ENCODE results near the gene GAL.
A peak's percentile ranks its signal among the peaks of the same experiment; 100 is the strongest.

The GAL gene

GRCh38 chr11:68659158-68659921 is 25.0 kb upstream of the GAL start:
- DNase-seq, result peak; percentile 98

GRCh38 chr11:68660066-68660810 is 24.1 kb upstream of the GAL start:
- no peak for DNase-seq

GRCh38 chr11:68661014-68661413 is 23.3 kb upstream of the GAL start:
- DNase-seq, result no peak

DNA sequence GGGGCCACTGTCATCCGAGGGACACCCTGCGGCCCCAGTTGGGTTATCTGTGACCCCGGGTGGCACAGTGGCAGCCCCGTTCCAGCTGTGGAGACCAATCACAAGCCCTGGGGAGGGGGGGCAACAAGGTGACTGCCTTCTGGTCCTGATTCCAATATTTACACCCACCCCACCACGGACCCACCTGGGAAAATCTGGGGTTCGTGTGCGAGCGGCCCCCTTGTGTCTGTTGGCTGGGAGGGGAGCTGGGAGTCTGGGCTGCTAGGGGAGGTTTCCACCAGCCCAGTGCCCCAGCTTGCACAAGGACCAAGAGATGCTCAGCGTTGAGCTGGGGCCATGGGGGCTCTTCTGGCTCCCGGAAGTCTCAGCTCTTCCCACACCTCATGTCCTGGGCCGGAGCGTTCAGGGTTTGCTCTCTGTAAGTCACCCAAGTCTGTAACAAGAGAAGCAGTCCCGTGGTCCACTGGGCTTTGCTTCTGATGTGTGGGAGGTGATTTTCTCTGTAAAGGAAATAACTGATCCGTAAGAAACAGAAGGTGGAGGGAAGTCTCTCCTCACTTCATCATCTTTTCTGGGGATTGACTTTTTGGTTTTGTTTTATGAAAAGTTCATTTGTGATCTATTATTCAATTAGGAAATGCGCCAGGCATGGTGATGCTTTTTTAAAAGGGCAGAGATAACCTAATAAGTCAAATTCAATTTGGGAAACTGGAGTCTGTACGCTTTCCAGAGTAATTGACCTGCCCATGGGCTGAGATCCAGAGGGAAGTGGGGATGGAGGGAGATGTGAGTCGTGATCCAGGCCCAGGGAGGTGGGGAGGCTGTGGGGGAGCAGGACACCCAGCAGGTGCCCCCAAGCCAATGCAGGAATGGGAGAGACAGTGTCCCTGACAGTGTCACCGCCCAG is 22.4 kb upstream of the GAL start:
- DNase-seq, result no peak

- DNase-seq, result no peak
Observed at GRCh38 chr11:68663482-68664010, 20.8 kb upstream of the GAL start.

DNA sequence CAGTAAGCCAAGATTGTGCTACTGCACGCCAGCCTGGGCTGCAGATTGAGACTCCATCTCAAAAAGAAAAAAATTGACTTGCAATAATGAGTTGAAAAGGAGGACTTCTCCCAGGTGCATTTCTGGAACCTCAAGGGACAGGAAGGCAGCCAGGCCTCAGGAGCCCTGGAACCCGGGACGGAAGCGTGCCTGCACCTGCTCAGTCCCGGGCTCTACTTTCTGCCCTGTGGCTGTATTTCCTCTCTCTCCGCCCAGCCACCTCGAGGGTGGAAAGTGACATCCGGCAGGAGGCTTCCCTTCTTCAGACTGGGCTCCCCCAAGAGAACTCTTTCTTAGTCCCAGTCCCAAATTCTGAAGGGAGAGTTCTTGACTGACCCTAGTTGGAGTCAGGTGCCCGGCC is 20.2 kb upstream of the GAL start:
- DNase-seq, result no peak

- no peak for DNase-seq
Observed at GRCh38 chr11:68664906-68665305, 19.4 kb upstream of the GAL start.

- no peak for DNase-seq
Observed at GRCh38 chr11:68665436-68665835, 18.9 kb upstream of the GAL start.

- DNase-seq, result no peak
Observed at GRCh38 chr11:68666849-68667248, 17.5 kb upstream of the GAL start.

GRCh38 chr11:68667511-68668500 is 16.5 kb upstream of the GAL start:
- DNase-seq, result no peak

- no peak for DNase-seq
Observed at GRCh38 chr11:68669301-68670090, 14.8 kb upstream of the GAL start.

GRCh38 chr11:68670208-68670992 is 13.9 kb upstream of the GAL start:
- DNase-seq, result no peak

DNA sequence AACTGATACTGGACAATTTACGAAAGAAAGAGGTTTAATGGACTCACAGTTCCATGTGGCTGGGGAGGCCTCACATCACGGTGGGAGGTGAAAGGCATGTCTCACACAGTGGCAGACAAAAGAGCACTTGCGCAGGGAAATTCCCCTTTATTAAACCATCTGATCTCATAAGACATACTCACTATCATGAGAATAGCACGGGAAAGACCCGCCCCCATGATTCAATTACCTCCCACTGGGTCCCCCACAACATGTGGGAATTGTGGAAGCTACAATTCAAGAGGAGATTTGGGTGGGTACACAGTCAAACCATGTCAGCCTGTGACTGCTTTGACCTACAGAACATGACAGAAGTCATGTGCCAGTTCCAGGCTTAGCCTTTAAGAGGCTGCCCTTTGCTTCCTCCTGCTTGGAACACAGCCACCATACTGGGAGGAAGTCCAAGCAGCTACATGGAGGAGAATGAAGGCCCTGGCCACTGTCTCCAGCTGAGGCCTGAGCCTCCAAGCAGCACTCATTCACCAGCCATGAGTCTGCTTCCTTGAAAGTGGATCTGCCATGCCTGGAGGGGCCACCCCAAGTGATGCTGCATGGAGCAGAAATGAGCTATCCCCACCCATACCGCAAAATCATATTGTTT is 10.9 kb upstream of the GAL start:
- DNase-seq, result no peak

DNA sequence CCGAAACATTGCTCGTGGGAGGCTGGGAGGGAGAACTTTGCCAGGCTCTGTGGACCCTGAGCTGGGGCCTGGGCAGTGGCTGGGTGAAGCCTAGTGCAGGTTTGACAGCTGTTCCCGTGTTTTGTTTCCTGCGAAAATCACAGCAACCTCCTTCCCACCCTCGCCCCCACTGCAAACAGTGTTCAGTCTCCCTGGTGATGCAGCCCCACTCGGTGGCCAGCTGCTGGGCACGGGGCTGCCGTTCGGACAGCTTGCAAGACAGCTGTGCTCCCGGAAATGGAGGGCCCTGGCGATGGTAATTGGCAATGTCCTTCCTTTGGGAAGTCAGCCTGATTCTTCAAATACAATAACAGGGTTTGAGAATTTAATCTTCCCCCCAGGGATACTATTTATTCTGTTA is 10.4 kb upstream of the GAL start:
- no peak for DNase-seq

DNA sequence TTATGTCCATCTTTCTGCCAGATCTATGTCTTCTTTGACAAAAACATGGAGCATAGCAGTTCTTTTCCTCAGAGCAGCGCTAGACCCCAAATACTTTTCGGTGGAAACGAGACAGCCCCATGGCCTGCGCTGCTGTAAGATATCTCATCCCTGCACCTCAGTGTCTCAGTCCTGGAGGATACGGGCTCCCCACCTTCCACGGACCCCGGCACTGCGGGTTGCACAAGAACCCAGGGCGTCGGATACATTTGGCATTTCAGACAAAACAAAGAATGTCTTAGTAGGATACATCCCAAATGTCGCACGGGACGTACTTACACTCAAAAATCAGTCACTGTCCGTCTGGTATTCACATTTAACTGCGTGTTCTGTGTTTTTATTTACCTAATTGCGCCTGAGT is 9.9 kb upstream of the GAL start:
- no peak for DNase-seq

DNA sequence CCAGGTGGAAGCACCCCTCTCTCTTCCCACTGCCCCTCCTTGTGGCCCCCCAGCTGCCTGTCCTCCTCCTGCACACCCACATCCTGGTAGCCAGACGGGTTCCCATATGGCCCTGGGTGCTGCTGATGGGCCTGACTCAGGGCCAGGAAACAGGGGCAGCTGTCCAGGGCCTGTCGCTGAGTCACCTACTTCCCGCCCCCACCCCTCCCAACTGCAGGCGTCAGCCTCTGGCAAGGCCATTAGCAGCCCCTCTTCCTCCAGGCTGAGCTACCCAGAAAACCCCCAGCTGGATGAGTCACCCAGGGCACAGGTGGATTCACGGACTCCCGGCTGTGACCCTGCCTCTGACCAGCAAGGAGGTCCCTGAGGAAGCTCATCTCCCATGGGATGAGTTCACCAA is 6.9 kb upstream of the GAL start:
- peak; percentile 63 for DNase-seq

DNA sequence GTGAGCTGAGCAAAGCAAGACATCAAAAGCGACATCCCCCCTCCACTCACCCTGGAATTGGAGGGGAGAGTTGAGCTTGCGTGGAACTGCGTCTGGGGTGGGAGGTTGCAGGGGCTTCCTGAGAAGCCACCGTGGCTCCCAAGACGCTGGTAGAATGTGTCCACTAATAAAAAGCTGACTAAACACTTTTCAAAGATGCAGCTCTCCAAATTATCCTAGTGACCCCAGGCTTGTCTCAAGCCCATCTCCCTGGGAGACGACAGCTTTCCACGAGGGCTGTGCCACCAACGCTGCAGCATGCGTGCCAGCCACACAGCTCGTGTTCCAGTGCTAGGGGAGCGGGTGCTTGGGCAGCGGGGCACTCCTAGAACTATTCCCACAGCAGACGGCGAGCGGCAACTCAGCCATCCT is 6.3 kb upstream of the GAL start:
- DNase-seq, result no peak

DNA sequence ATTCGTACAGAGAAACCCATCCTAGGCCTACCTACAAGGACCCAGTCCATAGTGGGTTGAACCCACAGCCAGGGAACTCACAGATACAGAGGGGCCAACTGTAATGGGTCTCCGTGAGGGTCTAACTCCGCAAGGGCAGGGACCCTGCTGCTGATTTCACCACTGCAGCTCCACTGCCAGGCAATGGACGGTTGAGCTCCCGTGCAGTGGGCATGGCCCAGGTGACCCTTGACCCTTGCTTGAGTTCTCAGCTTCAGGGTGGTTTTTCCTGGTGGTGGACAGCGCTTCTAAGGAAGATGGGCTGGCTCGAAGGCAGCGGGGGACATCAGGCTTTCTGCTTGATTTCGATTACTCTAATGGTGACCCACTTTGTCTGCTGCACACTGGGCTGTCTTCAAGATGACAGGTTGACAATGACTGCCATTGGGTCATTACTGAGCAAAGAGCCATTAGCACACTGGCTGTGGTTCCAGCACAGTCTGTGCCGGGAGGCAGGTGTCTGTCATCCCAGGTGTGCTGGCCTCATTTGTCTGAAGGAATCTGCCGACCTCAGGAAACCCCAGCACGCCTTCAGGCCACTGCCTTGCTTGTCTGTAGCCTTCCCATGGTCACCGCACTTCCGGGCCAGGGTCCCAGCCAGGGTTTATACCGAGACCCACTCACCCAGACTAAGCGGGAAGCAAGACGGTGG is 3.7 kb upstream of the GAL start:
- no peak for DNase-seq

DNA sequence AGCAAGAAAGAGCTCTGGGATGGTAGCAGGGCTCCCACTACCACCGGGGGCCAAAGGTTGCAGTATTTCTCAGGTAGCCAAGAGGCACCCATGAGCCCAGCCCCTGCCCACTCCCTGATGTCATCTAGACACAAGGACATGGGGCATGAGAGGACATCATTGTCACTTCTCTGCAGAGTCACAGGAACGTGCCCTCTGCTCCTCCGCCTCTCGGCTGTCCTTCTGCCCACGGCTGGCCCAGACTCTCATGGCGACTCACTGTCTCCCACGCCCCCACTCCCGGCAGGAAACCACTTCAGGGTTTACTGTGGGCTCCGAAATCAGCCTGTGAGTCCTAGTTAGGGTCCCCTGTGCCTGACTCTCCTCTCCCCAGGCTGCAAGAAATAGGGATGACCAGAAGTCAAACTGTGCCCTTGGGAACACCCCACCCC is 1.8 kb upstream of the GAL start:
- DNase-seq, result no peak

Measured in fibroblast of skin of scalp (primary cell).